Upper lobe of right lung (tissue), 1 donor: Measurements from ENCODE around the gene TXNDC17. TPM values are rescaled to one million over a fixed set of nuclear protein-coding genes. Genes with fewer than 3 reads are reported as not detected.

Experiments used
- ATAC-seq: fragments of 200-7000 bp; cut with Tn5 transposase; one replicate; pipeline ENCODE4 v1.9.1; 2020; ENCODE audit warnings: mild to moderate bottlenecking, moderate library complexity
- DNase-seq: peaks from one replicate; pipeline ENCODE4 v3.0.0-alpha.2; 2020
- H3K27ac ChIP-seq: fragments of 200-600 bp; one replicate; pipeline ENCODE4 v1.8.0; 2022
- H3K27me3 ChIP-seq: fragments of 200-600 bp; one replicate; pipeline ENCODE4 v1.8.0; 2022; ENCODE audit warnings: mild to moderate bottlenecking
- H3K36me3 ChIP-seq: fragments of 200-600 bp; one replicate; pipeline ENCODE4 v1.8.0; 2022
- H3K4me1 ChIP-seq: fragments of 200-600 bp; one replicate; pipeline ENCODE4 v1.8.0; 2022
- H3K4me3 ChIP-seq: fragments of 200-600 bp; one replicate; pipeline ENCODE4 v1.8.0; 2022; ENCODE audit warnings: mild to moderate bottlenecking
- H3K9me3 ChIP-seq: fragments of 200-600 bp; one replicate; pipeline ENCODE4 v1.8.0; 2022
- intact Hi-C: fragments of 100-400 bp; cut with DNase I; formaldehyde crosslinking; loops from one replicate; pipeline ENCODE4 v1.11.0; 2022
- total RNA-seq: library from RNA; stranded (reverse); fragmentation: NEBNext Ultra II Directional; extraction: Animal tissue kit (Norgen Biotek cat#: 25700); gene quantifications from one replicate; pipeline ENCODE4 v1.2.1, GENCODE V29; 2021
- TF ChIP-seq, protein P1 (sequence below): fragments of 200-600 bp; IDR thresholded peaks from one replicate; pipeline ENCODE4 v1.8.0; 2022; ENCODE audit warnings: antibody characterized with exemption
- donor health status: DM: no; HTN: yes; CAD: no; lungs with severe emphysema.

Gene TXNDC17
- total RNA-seq, 1 donor from 2014 or later: 44.6 TPM

DNA sequence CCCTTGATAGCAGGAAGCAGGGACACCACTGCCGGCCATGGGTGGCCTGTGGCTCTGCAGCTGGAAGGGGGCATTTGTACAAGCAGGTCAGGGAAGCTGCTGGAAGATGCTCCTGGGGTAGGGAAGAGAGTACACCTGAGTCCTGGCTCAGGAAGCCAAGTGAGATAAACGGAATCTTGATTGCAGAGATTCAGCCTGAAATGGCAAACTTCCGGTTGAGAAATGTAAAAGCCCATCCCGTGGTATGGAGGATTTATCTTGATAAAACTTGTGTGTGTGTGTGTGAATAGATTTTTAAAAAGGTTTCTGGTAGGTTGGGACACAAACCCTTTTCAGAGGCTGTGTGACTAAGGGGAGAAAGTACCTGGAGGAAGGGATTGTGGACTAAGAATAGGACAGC is 40.3 kb downstream of the TXNDC17 start:
- no peak overlapping the region for H3K4me3 ChIP-seq
- no peak overlapping the region for H3K27ac ChIP-seq
- DNase-seq: no peak
- H3K27me3 ChIP-seq: peaks cover 18% of the 10 kb centered on the region
- TF ChIP-seq, protein P1, sequence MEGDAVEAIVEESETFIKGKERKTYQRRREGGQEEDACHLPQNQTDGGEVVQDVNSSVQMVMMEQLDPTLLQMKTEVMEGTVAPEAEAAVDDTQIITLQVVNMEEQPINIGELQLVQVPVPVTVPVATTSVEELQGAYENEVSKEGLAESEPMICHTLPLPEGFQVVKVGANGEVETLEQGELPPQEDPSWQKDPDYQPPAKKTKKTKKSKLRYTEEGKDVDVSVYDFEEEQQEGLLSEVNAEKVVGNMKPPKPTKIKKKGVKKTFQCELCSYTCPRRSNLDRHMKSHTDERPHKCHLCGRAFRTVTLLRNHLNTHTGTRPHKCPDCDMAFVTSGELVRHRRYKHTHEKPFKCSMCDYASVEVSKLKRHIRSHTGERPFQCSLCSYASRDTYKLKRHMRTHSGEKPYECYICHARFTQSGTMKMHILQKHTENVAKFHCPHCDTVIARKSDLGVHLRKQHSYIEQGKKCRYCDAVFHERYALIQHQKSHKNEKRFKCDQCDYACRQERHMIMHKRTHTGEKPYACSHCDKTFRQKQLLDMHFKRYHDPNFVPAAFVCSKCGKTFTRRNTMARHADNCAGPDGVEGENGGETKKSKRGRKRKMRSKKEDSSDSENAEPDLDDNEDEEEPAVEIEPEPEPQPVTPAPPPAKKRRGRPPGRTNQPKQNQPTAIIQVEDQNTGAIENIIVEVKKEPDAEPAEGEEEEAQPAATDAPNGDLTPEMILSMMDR: no peak
- no peak for ATAC-seq
- no peaks in the 10 kb centered on the region for H3K4me1 ChIP-seq
- H3K9me3 ChIP-seq: no peaks in the 10 kb centered on the region
- intact Hi-C loops: no loop called here
- H3K36me3 ChIP-seq: no peaks in the 10 kb centered on the region

DNA sequence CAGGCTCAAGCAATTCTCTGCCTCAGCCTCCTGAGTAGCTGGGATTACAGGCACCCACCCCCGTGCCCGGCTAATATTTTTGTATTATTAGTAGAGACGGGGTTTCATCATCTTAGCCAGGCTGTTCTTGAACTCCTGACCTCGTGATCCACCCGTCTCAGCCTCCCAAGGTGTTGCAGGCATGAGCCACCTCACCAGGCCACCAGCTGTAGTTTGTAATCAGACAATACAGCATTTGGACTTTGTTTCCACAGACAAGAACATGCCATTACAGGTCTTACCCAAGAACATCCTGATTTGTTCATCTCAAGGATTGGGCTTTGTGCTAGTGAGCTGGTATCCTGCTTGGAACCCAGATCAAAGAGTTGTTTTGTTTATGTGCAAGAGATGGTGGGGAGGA is 40.8 kb downstream of the TXNDC17 start:
- ATAC-seq (no peak), DNase-seq (no peak)
- H3K4me3 ChIP-seq: no peak overlapping the region
- no peaks in the 10 kb centered on the region for H3K36me3 ChIP-seq
- no peaks in the 10 kb centered on the region for H3K4me1 ChIP-seq
- TF ChIP-seq, protein P1: no peak
- intact Hi-C loops: no loop called here
- peaks cover 18% of the 10 kb centered on the region for H3K27me3 ChIP-seq
- H3K9me3 ChIP-seq: no peaks in the 10 kb centered on the region
- H3K27ac ChIP-seq: no peak overlapping the region

DNA sequence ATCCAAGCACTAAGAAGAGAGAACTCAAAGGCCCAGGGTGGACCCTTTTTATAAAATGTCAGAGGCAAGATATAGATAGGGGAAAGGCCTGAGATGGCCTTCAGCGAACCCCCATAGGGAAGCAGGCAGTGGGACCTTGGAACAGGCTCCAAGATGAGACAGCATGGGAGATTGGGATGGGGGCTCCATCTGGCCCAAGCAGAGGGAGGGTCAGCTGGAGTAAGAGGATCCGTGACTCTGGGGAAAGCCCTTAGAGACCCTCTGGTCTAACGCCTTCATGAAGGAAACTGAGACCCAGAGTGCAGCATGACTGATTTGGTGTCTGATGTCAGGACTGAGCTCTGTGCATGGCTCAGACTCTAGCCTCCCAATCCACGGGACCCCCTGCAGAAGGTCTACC is 41.5 kb downstream of the TXNDC17 start:
- TF ChIP-seq, protein P1: no peak
- H3K36me3 ChIP-seq: no peaks in the 10 kb centered on the region
- peaks cover 16% of the 10 kb centered on the region for H3K27me3 ChIP-seq
- DNase-seq (no peak), ATAC-seq (no peak)
- no peaks in the 10 kb centered on the region for H3K9me3 ChIP-seq
- no peak overlapping the region for H3K27ac ChIP-seq
- H3K4me1 ChIP-seq: no peaks in the 10 kb centered on the region
- intact Hi-C loops: no loop called here
- no peak overlapping the region for H3K4me3 ChIP-seq

DNA sequence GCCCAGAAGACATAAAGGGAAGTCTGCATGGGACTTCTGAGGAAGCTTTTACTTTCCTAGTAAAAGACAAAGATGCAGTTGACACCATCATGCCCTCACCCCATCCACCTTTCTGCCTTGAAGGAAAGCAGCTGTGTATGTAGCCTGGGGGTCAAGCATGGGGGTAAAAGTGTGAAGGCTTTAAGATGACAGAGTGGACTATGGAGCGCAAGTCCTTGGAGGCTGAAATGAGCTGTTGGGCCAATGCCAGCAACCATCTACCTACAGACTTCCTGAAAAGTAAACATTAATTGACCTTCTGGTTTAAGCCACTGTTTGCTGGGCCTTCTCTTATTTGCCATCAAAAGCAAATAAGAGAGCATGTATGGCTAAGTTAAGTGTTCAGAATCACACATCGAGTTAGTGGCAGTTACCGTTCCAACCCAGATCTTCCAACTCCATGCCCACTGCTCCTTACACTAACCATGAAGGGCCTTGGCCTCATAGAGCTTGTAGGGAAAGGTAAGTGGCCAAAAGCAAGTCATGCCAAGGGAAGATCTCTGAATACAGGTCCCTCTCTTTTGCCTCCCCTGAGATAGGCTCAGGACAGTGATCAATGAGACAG is 42.3 kb downstream of the TXNDC17 start:
- Histone ChIP-seq H3K27me3 (peaks cover 8% of the 10 kb centered on the region), H3K36me3 (no peaks in the 10 kb centered on the region), H3K4me1 (no peaks in the 10 kb centered on the region), H3K27ac (no peak overlapping the region), H3K4me3 (no peak overlapping the region), H3K9me3 (no peaks in the 10 kb centered on the region)
- TF ChIP-seq, protein P1: no peak
- no peak for ATAC-seq
- no peak for DNase-seq
- intact Hi-C loops: no loop called here

DNA sequence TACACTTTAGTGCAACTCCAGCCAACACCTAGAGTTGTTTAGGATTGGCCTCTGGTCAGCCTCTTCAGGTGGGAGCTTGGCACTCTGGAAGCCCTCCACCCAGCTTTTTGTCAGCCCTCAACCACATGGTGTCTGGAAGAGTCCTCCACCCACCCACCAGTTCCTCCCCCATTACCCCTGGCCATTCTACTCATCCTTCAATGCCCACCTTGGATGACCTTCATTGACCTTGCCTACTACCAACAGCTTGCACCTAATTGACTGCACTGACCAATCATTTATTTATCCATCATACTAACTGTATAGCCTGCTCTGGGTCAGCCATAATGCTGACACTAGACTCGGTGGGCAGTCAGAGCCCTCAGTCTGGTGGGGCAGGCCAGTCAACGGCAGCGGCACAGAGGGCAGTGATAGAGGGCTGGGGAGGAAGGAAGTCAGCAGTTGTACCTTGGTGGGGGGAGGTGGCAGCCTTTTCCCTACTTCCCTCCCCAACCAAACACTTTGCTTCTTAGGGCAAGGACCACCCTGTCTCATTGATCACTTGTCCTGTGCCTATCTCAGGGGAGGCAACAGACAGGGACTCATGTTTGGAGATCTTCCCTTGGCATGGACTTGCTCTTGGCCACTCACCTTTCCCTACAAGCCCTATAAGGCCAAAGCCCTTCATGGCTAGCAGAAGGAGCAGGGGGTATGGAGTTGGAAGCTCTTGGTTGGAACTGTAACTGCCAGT is 43.0 kb downstream of the TXNDC17 start:
- H3K9me3 ChIP-seq: no peaks in the 10 kb centered on the region
- no peaks in the 10 kb centered on the region for H3K4me1 ChIP-seq
- H3K27ac ChIP-seq: no peak overlapping the region
- no peaks in the 10 kb centered on the region for H3K36me3 ChIP-seq
- DNase-seq (no peak), ATAC-seq (no peak)
- TF ChIP-seq, protein P1: no peak
- peaks cover under 1% of the 10 kb centered on the region for H3K27me3 ChIP-seq
- no peak overlapping the region for H3K4me3 ChIP-seq
- intact Hi-C loops: no loop called here
